Mammary microvascular endothelial cell (primary cell): ENCODE data around the gene MIER1. TPM values are rescaled to one million over a fixed set of nuclear protein-coding genes. Genes with fewer than 3 reads are reported as not detected.

Experiments
- total RNA-seq: library from RNA; depleted of rRNA; stranded (reverse); fragments of >200 nt; gene quantifications from 2 replicates; pipeline ENCODE4 v1.2.3, GENCODE V29; 2015

MIER1 gene
- total RNA-seq, result 20.2 and 20.3 TPM in 2 replicates

GRCh38 chr1:66924756-66925557, at the start of gene MIER1, which contains the start of gene DNAI4:
Gene MIER1 (plus strand): TSS chr1:66924990. CDS start chr1:66925029, 39 bp downstream.
Gene DNAI4 (minus strand): TSS chr1:66924856. CDS start chr1:66924831, 25 bp downstream.

Other genes with a start within 250 kb of the MIER1 start
- 0.84 and 1.4 TPM in 2 replicates for gene DYNLT5, start 172.5 kb upstream of the MIER1 start, total RNA-seq
- gene INSL5, start 123.7 kb upstream of the MIER1 start, total RNA-seq, result not detected in 2 replicates
- 0.20 and 1.3 TPM in 2 replicates for gene DNAI4, start 134 bp upstream of the MIER1 start, total RNA-seq
- 3.3 and 4.3 TPM in 2 replicates for gene SLC35D1, start 129.2 kb downstream of the MIER1 start, total RNA-seq
- gene C1orf141, start 210.0 kb downstream of the MIER1 start, total RNA-seq, result not detected in 2 replicates
- gene IL23R, start 241.5 kb downstream of the MIER1 start, total RNA-seq, result not detected in 2 replicates